ENCODE results near the gene CDK5RAP2.
A peak's percentile ranks its signal among the peaks of the same experiment; 100 is the strongest.

The CDK5RAP2 gene

DNA sequence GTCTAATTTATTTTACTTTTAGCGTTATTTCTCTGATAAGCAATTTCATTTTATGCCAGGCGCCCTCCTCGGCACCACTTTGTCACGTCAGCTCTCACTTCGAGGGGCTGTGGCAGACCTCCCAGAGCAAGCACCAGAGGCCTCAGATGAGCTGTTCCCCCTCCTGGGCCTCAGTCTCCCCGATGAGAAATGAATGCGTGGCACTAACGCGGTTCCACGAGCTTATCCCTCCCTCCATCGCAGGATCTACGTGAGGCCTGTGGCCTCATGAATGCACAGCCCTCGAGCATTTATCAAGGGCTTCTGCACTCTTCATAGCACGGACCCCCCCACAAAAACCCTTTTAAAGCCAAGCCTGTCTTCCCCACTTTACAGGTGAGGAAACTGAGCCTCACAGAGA is 205.2 kb downstream of the CDK5RAP2 start:
- TF ChIP-seq POLR2A (IDR thresholded peaks at IDR 0.05; ENCODE audit: extremely low read depth, insufficient read length): no peak
- H3K4me3 ChIP-seq (ENCODE audit: low read depth, low read length): no peak overlapping the region
- DNase-seq (ENCODE audit: low read depth): no peak

DNA sequence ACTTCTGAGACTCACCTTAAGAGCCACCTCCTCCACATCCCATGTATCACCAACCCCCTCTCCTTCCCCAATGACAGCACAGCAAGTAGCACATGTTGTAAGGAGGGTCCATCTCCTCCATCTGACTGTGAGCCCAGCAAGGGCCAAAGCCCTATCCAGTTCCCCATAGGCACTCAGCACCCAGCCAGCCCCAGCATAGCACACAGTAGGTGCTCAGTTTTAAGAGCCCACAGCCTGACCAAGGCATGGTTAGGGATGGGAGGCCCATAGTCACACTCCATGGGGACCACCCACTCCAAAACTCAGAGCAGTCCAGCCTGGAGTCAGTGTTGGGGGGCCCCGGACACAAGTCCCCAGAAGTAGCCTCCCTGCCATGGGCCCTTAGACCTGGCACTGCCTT is 205.7 kb downstream of the CDK5RAP2 start:
- DNase-seq (ENCODE audit: low read depth): no peak
- TF ChIP-seq MAX (IDR thresholded peaks at IDR 0.05; ENCODE audit: low read depth, low read length): no peak
- no peak for TF ChIP-seq POLR2A (IDR thresholded peaks at IDR 0.05; ENCODE audit: extremely low read depth, insufficient read length)
- no peak for TF ChIP-seq MYC (IDR thresholded peaks at IDR 0.05; ENCODE audit: low read depth, low read length)
- TF ChIP-seq, protein P1, sequence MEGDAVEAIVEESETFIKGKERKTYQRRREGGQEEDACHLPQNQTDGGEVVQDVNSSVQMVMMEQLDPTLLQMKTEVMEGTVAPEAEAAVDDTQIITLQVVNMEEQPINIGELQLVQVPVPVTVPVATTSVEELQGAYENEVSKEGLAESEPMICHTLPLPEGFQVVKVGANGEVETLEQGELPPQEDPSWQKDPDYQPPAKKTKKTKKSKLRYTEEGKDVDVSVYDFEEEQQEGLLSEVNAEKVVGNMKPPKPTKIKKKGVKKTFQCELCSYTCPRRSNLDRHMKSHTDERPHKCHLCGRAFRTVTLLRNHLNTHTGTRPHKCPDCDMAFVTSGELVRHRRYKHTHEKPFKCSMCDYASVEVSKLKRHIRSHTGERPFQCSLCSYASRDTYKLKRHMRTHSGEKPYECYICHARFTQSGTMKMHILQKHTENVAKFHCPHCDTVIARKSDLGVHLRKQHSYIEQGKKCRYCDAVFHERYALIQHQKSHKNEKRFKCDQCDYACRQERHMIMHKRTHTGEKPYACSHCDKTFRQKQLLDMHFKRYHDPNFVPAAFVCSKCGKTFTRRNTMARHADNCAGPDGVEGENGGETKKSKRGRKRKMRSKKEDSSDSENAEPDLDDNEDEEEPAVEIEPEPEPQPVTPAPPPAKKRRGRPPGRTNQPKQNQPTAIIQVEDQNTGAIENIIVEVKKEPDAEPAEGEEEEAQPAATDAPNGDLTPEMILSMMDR (IDR thresholded peaks at IDR 0.05; ENCODE audit: low read depth, low read length): no peak
- H3K4me3 ChIP-seq (ENCODE audit: low read depth, low read length): no peak overlapping the region

- no peak for DNase-seq (ENCODE audit: low read depth)
- no peak for TF ChIP-seq POLR2A (IDR thresholded peaks at IDR 0.05; ENCODE audit: extremely low read depth, insufficient read length)
- TF ChIP-seq, protein P1 (IDR thresholded peaks at IDR 0.05; ENCODE audit: low read depth, low read length): no peak
- no peak for TF ChIP-seq MAX (IDR thresholded peaks at IDR 0.05; ENCODE audit: low read depth, low read length)
- no peak for TF ChIP-seq MYC (IDR thresholded peaks at IDR 0.05; ENCODE audit: low read depth, low read length)
- H3K4me3 ChIP-seq (ENCODE audit: low read depth, low read length): no peak overlapping the region
These were observed 207.9 kb downstream of the CDK5RAP2 start for GRCh38 chr9:120372040-120372439.

GRCh38 chr9:120369608-120370220 is 210.3 kb downstream of the CDK5RAP2 start:
- TF ChIP-seq, protein P1 (IDR thresholded peaks at IDR 0.05; ENCODE audit: low read depth, low read length): no peak
- TF ChIP-seq MYC (IDR thresholded peaks at IDR 0.05; ENCODE audit: low read depth, low read length) (no peak), MAX (IDR thresholded peaks at IDR 0.05; ENCODE audit: low read depth, low read length) (no peak), POLR2A (IDR thresholded peaks at IDR 0.05; ENCODE audit: extremely low read depth, insufficient read length) (no peak)
- peak; percentile 52 for DNase-seq (ENCODE audit: low read depth)
- H3K4me3 ChIP-seq (ENCODE audit: low read depth, low read length): no peak overlapping the region

DNA sequence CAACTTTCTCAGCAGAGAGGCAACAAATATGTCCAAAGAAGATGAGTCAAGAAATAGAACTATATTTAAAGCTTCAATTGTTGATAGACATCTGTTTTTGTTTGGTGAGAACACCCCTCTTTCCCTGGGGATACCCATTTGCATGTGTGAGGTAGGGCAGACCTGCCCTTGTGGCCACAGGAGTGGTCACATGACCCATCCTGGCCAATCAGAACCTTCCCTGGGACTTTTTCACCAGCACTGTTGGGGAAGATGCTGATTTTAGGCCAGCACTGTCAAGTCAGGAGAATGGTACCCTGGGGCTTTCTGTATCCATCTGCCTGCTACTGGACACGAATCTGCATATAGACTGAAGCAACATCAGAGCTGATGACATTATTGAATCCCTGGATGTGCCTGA is 211.2 kb downstream of the CDK5RAP2 start:
- DNase-seq (ENCODE audit: low read depth): no peak
- no peak overlapping the region for H3K4me3 ChIP-seq (ENCODE audit: low read depth, low read length)
- no peak for TF ChIP-seq MYC (IDR thresholded peaks at IDR 0.05; ENCODE audit: low read depth, low read length)
- TF ChIP-seq, protein P1 (IDR thresholded peaks at IDR 0.05; ENCODE audit: low read depth, low read length): no peak
- TF ChIP-seq MAX (IDR thresholded peaks at IDR 0.05; ENCODE audit: low read depth, low read length): no peak
- TF ChIP-seq POLR2A (IDR thresholded peaks at IDR 0.05; ENCODE audit: extremely low read depth, insufficient read length): no peak

DNA sequence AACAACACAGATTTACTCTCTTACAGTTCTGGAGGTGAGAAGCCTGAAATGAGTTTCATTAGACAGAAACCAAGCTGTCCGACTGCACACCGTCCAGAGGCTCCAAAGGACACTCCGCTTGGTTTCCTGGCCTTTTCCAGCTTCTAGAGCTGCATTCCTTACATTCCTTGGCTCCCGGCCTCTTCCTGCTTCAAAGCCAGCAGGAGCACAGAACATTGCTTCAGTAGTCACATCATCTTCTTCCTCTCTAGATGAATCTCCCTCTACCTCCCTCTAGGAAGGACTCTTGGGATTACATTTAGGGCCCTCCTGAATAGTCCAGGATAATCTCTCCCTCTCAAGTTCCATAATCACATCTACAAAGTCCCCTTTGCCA is 213.3 kb downstream of the CDK5RAP2 start:
- TF ChIP-seq MAX (IDR thresholded peaks at IDR 0.05; ENCODE audit: low read depth, low read length): no peak
- no peak for TF ChIP-seq MYC (IDR thresholded peaks at IDR 0.05; ENCODE audit: low read depth, low read length)
- TF ChIP-seq POLR2A (IDR thresholded peaks at IDR 0.05; ENCODE audit: extremely low read depth, insufficient read length): no peak
- TF ChIP-seq, protein P1 (IDR thresholded peaks at IDR 0.05; ENCODE audit: low read depth, low read length): no peak
- no peak overlapping the region for H3K4me3 ChIP-seq (ENCODE audit: low read depth, low read length)
- no peak for DNase-seq (ENCODE audit: low read depth)

All from NB4 (cell line).